NB4 (cell line): Measurements from ENCODE around the gene CRAT.

ENCODE experiments used
- CTCF ChIP-seq: IDR thresholded peaks from one replicate; pipeline ENCODE4 v1.5.1; 2012; ENCODE audit warnings: low read depth, low read length
- POLR2A ChIP-seq: IDR thresholded peaks from 2 replicates; pipeline ENCODE4 v1.6.1; 2011; ENCODE audit warnings: mild to moderate bottlenecking; ENCODE audit not compliant: insufficient read length; ENCODE audit errors: extremely low read depth

DNA sequence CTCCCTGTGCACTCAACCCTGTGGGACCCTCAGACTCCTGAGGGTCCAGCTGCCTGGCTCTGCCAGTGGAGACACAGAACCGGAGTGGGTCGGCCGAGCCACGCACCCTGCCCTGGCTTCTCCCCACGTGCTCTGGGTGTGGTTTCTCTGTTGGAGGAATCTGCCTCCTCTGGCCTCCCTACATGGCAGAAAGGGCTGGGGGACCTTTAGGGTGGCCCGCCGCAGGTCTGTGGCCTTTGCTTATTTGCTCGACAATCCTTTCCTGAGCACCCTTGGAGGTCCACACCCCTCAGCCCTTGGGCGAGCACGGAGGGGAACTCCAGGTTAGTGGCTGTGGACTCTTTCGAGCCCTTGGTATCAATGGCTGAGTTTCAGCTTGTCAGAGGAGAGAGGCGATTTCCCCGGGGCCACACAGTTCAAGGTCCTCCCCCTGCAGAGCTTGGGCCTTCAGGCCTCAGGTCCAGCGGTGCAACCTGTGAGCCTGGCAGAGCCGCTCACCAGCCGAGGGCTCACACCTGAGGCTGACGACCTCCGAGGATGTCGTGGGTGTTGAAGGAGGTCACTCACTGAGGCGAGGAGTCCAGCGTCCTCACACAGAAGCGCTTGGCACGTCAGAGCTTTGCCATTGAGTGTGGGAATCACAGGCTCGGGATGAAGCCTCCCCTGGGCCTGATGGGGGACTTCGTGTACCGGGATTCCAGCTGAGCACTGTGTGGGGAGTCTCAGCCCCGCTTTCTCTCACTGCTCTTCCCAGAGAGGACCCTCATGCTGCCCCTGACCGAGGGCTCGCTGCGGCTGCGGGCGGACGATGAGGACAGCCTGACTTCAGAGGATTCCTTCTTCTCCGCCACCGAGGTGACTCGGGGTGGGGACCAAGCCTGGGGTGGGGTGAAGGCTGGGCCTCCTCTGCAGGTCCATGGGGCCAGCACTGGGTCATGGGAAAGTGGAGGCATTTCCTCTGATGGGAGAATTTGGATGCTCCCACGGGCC lies 50.5 kb downstream of the CRAT start:
- TF ChIP-seq POLR2A (no peak), CTCF (no peak)
